HepG2 (cell line): ENCODE results near the gene ACTL6A. TPM values are rescaled to one million over a fixed set of nuclear protein-coding genes. Genes with fewer than 3 reads are reported as not detected.

Experiments
- BRD4 ChIP-seq: sonication (generic); formaldehyde crosslinking; IDR thresholded peaks from 2 replicates; pipeline ENCODE4 v1.4.0; 2020; ENCODE audit warnings: missing genetic modification reagents
- CBFB ChIP-seq: sonication (generic); formaldehyde crosslinking; IDR thresholded peaks from 2 replicates; pipeline ENCODE4 v1.4.0; 2020; ENCODE audit warnings: missing genetic modification reagents
- CCAR2 ChIP-seq: fragments of 200-400 bp; formaldehyde crosslinking; optimal IDR thresholded peaks from 2 replicates; pipeline ENCODE3; 2018; ENCODE audit warnings: low read depth, mild to moderate bottlenecking, low read length, moderate library complexity
- ERF ChIP-seq: IDR thresholded peaks from 2 replicates; pipeline ENCODE4 v1.6.1; 2018; ENCODE audit warnings: missing biosample characterization, missing genetic modification reagents
- FOXC1 ChIP-seq: sonication (generic); formaldehyde crosslinking; IDR thresholded peaks from 2 replicates; pipeline ENCODE4 v1.8.0; 2022; ENCODE audit warnings: mild to moderate bottlenecking, missing genetic modification reagents, borderline replicate concordance
- FOXJ3 ChIP-seq: sonication (generic); formaldehyde crosslinking; IDR thresholded peaks from 2 replicates; pipeline ENCODE4 v1.4.0; 2020; ENCODE audit warnings: missing genetic modification reagents, mild to moderate bottlenecking, borderline replicate concordance
- MBD4 ChIP-seq: IDR thresholded peaks from 2 replicates; pipeline ENCODE4 v1.6.1; 2012; ENCODE audit warnings: low read length, inconsistent platforms, borderline replicate concordance
- MXD4 ChIP-seq: IDR thresholded peaks from 2 replicates; pipeline ENCODE4 v1.6.1; 2016; ENCODE audit warnings: mild to moderate bottlenecking, missing biosample characterization, missing genetic modification reagents
- MXI1 ChIP-seq: IDR thresholded peaks from 3 replicates; pipeline ENCODE4 v1.6.1; 2012; ENCODE audit warnings: low read depth, low read length, inconsistent platforms, borderline replicate concordance
- NFAT5 ChIP-seq: sonication (generic); formaldehyde crosslinking; IDR thresholded peaks from 2 replicates; pipeline ENCODE4 v1.4.0; 2020; ENCODE audit warnings: missing genetic modification reagents
- TFE3 ChIP-seq: IDR thresholded peaks from 2 replicates; pipeline ENCODE4 v1.6.1; 2016
- UBTF ChIP-seq: sonication (generic); formaldehyde crosslinking; IDR thresholded peaks from 2 replicates; pipeline ENCODE4 v1.4.0; 2020; ENCODE audit warnings: mild to moderate bottlenecking, missing genetic modification reagents
- polyA plus RNA-seq, 8 experiments: library from polyadenylated mRNA; depleted of rRNA in 3 of 8; stranded (reverse) in 7 of 8; unstranded in 1 of 8; fragments of >200 nt; fragmentation: Illumina TruSeq in 4 of 8; extraction: Trizol in 4 of 8; gene quantifications; 2 replicates each; pipeline versions ENCODE4 v1.2.1 to v1.2.3, GENCODE V29; 2011 to 2016; ENCODE audit warnings: low read depth in 4 of 8, missing spikeins in 1 of 8, mixed read lengths in 1 of 8; ENCODE audit not compliant: insufficient read depth in 1 of 8
- total RNA-seq, 5 experiments: library from RNA; depleted of rRNA; stranded (reverse); fragments of >200 nt; fragmentation: Illumina TruSeq; extraction: Trizol; gene quantifications; 2 replicates each; pipeline ENCODE4 v1.2.3, GENCODE V29; 2016; ENCODE audit warnings: low read depth in 1 of 5

Gene ACTL6A
- total and polyA plus RNA-seq, 2 of the 13 experiments (the other 11 are each of a cell fraction or from before 2014, with no cell fraction given), result 58.1 to 84.1 TPM

GRCh38 chr3:179604321-179605078 is 41.8 kb downstream of the ACTL6A start, which contains the start of the genes MRPL47 and NDUFB5 (continued):
- TF ChIP-seq MBD4 (no peak), NFAT5 (CRISPR knock-in tag) (peak; percentile 38; the same call in 1 of the 2 replicates), CCAR2 (no peak), FOXJ3 (peak; percentile 19; the same call in 1 of the 2 replicates), TFE3 (CRISPR knock-in tag) (peak; percentile 48; the same call in 1 of the 2 replicates), UBTF (peak; percentile 55), FOXC1 (CRISPR knock-in tag) (0 out of 2 replicates have a peak, but pooled peaks have one; percentile 43), CBFB (CRISPR knock-in tag) (0 out of 2 replicates have a peak, but pooled peaks have one; percentile 48), MXI1 (peak; percentile 89; the same call in 1 of the 3 replicates), MXD4 (CRISPR knock-in tag) (peak; percentile 68; the same call in 1 of the 2 replicates), BRD4 (peak; percentile 74; the same call in 1 of the 2 replicates), ERF (CRISPR knock-in tag) (peak; percentile 71; the same call in 1 of the 2 replicates)
